Sigmoid colon (tissue), 4 donors: ENCODE data around the gene PIWIL4.

ENCODE experiments used
- EP300 ChIP-seq, 4 donors: sonication (generic); formaldehyde crosslinking; IDR thresholded peaks; one replicate each; pipeline ENCODE4 v1.6.1; 2017; ENCODE audit warnings: antibody characterized with exemption in 4 of 4
- POLR2AphosphoS5 ChIP-seq, 4 donors: sonication (generic); formaldehyde crosslinking; IDR thresholded peaks; one replicate each; pipeline ENCODE4 v1.6.1; 2017; ENCODE audit warnings: antibody characterized with exemption in 4 of 4
- TF ChIP-seq, protein P1 (sequence below), 4 experiments: fragments of 450-650 bp in 3 of 4; fragments of 200-600 bp in 1 of 4; IDR thresholded peaks; one replicate each; pipeline ENCODE4 v1.5.1; 2016 to 2019; ENCODE audit warnings: antibody characterized with exemption in 4 of 4, mild to moderate bottlenecking in 3 of 4, moderate library complexity in 2 of 4

- TF ChIP-seq, protein P1, sequence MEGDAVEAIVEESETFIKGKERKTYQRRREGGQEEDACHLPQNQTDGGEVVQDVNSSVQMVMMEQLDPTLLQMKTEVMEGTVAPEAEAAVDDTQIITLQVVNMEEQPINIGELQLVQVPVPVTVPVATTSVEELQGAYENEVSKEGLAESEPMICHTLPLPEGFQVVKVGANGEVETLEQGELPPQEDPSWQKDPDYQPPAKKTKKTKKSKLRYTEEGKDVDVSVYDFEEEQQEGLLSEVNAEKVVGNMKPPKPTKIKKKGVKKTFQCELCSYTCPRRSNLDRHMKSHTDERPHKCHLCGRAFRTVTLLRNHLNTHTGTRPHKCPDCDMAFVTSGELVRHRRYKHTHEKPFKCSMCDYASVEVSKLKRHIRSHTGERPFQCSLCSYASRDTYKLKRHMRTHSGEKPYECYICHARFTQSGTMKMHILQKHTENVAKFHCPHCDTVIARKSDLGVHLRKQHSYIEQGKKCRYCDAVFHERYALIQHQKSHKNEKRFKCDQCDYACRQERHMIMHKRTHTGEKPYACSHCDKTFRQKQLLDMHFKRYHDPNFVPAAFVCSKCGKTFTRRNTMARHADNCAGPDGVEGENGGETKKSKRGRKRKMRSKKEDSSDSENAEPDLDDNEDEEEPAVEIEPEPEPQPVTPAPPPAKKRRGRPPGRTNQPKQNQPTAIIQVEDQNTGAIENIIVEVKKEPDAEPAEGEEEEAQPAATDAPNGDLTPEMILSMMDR (IDR thresholded peaks at IDR 0.05) = no peak
- TF ChIP-seq EP300 (IDR thresholded peaks at IDR 0.05) (no peak), POLR2AphosphoS5 (IDR thresholded peaks at IDR 0.05) (no peak)
These were observed 67.9 kb downstream of the PIWIL4 start for GRCh38 chr11:94635072-94635471.
